RPMI8226 (cell line): ENCODE results near the gene MRPL20.
A peak's percentile ranks its signal among the peaks of the same experiment; 100 is the strongest.
"Not testable (repeated sequence)": the region's sequence is repeated elsewhere in the genome, so short reads cannot be mapped to it uniquely, and the experiment has no call there.

Experiments
- DNase-seq: peaks from one replicate; pipeline ENCODE4 v3.0.0-alpha.2; 2015

Gene MRPL20

GRCh38 chr1:1406821-1407635, at the start of gene MRPL20:
MRPL20 (minus strand) TSS chr1:1407293; CDS start chr1:1407217, 76 bp downstream.
- DNase-seq: peak; percentile 98

DNA sequence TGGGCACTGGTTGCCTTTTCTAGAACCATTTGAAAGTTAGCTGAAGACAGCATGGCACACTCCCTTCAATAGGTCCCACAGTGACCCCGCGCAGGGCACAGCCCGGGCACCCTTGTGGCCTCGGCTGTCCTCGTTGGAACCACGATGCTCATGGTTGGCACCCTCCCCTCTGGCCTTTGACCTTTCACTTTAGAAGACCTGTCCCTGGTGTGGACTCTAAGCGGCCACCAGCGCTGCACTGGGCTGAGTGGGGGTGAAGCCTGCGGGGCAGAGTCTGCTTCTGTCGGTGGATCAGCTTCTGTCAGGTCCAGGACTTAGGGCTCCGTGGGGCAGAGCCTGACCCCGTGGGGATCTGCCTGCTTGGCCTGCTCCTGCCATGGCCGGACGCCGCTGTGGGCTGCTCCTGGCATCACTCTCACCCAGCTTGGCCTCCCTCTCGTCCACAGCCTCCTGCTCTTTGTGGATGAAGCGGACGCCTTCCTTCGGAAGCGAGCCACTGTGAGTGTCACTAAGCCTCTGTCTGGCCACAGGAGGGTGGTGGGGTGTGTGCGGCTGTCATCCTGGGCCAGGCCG, 49.7 kb upstream of the MRPL20 start:
- not testable (repeated sequence) for DNase-seq

DNA sequence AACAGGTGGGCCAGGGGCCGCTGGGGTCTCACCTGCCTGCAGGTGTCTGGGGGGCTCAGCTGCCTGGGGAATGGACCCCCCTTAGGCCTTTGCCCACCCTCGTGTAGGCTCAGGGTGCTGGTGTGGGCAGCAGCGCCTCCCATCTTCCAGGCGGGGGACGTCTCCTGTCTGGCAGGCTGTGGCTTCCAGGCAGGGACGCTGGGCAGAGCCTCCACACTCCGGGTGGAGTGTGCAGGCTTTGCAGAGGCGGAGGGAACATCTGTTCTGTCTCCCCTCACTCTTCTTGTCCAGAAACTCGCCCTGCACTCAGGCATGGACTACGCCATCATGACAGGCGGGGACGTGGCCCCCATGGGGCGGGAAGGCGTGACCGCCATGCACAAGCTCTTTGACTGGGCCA, 48.8 kb upstream of the MRPL20 start:
- not testable (repeated sequence) for DNase-seq

GRCh38 chr1:1455366-1455884, 48.3 kb upstream of the MRPL20 start:
- DNase-seq: no peak

GRCh38 chr1:1454286-1455056, 47.4 kb upstream of the MRPL20 start:
- not testable (repeated sequence) for DNase-seq

DNA sequence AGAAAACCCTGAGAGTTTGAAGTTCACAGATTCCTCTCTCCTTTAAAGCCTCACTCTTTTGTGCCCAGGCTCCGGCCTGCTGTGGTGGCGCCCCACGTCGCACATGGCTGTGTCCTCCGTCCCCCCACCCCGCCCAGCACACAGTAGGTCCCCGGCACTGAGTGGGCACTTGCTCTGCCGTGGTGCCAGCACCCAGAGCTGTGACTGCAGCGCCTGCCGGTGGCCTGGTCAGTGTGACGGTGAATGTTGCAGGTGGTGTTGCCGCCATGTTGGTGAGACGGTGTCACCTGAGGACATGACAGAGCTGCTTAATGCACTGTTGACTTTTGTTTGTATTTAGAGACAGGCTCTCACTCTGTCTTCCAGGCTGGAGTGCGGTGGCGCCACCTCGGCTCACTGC, 45.8 kb upstream of the MRPL20 start:
- no peak for DNase-seq

DNA sequence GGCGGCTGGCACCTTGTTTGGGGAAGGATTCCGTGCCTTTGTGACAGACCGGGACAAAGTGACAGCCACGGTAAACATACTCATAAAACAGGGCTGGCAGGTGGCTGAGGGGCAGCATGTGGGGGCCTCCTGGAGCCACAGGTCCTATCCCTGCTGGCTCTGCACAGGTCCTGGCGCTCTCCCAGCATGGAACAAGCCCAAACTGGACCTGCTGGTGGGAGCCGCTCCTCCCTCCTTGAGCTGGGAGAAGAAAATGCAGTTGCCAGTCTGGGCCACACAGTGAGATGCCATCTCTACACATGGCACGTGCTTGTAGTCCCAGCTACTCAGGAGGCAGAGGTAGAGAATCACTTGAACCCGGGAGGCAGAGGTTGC, 45.3 kb upstream of the MRPL20 start:
- not testable (repeated sequence) for DNase-seq

- DNase-seq: no peak
These were observed 44.7 kb upstream of the MRPL20 start for GRCh38 chr1:1451696-1452364.

GRCh38 chr1:1450616-1451015, 43.5 kb upstream of the MRPL20 start:
- DNase-seq: not testable (repeated sequence)

DNA sequence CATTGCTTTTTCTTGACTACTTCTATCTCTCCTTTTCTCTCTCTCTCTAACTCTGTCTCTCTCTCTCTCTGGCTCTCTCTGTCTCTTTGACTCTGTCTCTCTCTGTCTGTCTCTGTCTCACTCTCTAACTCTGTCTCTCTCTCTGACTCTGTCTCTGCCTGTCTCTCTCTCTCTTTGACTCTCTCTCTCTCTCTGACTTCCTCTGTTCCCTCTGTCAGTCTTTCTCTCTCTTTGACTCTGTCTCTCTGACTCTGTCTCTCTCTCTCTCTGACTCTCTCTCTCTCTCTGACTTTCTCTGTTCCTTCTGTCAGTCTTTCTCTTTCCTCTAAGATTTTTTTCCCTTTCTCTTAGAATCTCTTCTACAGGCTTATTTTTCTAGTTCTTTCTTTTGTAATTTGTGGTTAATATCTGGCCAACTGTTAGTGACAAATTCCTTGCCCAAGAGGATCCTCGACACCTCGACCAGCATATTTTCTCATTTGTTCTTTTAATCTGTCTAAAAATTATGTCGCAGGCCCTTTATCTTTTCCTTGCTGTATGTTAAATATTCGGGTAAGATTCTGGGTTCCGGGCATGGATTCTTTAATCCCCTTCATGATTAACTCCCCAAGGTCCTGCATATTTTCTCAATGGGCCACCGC, 42.1 kb upstream of the MRPL20 start, which contains the start of gene ATAD3C:
Gene ATAD3C (plus strand): TSS at position 591 of the 641 bp plus-strand sequence. CDS start 995 bp downstream, outside the sequence.
- no peak for DNase-seq

- not testable (repeated sequence) for DNase-seq
These were observed 39.5 kb upstream of the MRPL20 start for GRCh38 chr1:1446631-1447030.

- no peak for DNase-seq
These were observed 35.1 kb upstream of the MRPL20 start for GRCh38 chr1:1442069-1442770.

DNA sequence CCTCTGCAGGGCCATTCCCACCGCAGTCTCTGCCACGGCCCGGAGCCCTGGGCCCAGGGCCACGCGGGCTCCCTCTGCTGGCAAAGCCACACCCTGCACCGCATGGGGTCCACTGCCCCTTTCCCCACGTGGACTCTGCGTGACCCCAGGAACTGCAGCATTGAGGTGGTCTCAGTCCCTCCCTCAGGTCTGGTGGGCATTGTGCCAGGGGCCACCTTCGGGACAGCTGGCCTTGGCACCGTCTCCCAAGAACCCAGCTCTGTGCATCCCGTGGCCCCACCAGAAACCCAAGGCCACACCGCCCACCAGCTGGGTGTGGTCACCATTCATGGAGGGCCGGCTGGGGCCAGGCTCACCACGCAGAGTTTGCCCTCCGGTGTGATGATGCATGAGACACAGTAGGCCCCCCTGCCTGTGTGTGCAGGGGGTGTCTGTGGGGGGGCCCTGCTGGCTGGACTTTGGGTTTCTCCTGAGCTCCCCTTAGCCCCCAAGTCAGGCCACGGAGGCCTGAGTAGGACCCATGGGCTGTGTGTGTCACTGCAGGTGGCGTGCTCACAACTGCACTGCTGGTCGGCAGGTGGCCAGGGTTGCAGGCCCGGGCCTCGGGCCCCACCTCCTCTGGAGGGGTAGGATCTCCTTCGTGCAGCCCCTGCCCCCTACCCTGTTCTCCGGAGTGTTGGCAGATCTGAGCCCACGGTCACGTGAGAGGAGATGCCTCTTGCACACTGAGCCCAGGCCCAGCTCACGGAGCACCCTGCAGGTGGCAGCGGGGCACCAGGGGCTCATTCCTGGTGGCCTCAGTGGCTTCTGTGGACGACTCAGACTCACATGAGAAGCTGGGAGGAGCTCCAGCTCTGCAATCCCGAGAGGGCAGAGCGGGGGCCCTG, 34.2 kb upstream of the MRPL20 start:
- peak; percentile 79 for DNase-seq

DNA sequence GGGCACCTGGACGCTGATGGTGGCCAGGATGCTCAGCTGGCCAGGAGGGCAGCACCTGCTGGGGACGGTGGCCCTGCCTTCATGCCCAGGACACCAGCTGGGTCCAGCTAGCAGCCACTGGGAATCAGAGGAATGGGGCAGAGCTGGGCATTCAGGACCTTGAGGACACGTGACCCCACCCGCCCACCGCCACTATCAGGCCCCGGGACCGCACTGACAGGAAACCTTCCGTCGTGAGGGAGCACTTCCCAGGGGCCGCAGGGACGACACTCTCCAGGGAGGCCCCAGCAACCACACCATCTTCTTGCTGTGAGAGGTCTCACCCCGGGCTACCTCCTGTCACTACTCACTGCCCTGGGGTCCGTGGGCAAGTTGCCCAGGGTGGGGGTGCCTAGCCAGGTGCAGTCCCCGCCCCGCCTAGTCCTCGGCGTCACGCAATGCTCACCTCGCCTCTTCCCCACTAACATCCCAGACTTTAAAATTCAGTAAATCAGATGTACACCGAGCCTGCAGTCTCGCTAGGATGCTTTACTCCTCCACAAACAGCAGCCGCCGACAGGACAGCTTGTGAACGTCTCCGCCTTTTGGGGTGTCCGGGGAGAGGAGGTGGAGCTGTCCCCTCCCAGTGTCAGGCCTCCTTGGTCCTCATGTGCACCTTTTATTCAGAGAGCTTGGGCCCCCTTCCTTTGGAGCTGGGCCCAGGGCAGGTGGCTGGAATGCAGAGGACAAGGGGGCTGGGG, 33.3 kb upstream of the MRPL20 start:
- no peak for DNase-seq

DNA sequence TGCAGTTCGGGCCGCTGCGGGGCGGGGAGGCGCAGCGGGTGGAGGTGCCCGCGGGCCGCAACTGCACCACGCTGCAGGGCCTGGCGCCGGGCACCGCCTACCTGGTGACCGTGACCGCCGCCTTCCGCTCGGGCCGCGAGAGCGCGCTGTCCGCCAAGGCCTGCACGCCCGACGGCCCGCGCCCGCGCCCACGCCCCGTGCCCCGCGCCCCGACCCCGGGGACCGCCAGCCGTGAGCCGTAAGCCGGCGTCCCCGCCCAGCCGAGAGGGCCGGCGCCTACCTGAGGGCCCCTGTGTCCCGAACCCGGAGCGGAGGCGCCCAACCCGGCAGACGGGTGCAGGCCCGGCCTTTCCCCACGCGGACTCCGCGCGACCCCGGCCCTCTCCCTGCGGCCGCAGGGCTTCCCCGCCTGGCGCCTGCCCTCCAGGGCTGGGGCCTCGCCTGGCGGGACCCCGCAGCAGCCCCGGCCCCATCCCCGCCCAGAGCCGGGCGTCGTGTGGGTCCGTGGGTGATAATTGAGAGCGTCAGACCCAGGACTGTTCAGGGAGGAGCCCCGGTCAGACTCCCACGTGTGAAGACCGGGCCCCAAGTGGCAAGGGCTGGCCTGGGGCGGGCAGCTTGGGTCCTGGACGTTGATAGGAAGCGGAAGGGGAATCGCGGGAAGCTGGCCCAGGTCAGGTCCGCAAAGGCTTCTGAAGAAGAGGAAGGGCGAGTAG, 32.6 kb upstream of the MRPL20 start:
- DNase-seq: no peak

- DNase-seq: no peak
These were observed 31.7 kb upstream of the MRPL20 start for GRCh38 chr1:1438531-1439381.

DNA sequence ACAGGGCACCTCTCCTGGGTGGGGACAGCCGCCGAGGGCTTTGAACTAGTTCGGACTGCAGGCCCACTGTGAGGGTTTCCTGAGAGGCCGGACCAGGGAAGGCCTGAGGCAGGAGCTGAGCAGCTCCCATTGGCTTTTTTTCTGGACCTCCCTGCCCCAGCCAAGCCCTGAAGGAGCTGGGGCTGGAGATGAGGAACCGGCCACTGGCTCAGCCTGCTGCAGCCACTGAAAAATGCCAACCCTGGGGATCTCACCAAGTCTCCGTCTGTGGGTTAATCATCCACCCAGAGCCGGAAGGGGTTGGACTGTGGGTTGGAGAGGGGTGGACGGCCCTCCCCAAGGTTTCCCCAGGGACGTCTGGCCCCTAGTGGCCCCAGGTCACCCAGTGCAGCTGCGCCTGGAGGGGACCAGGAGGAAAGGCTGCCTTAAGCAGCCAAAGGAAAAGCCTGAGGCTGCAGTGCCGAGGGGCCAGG, 30.8 kb upstream of the MRPL20 start:
- DNase-seq: peak; percentile 58
